ENCODE results near the gene CERS3.

DNA sequence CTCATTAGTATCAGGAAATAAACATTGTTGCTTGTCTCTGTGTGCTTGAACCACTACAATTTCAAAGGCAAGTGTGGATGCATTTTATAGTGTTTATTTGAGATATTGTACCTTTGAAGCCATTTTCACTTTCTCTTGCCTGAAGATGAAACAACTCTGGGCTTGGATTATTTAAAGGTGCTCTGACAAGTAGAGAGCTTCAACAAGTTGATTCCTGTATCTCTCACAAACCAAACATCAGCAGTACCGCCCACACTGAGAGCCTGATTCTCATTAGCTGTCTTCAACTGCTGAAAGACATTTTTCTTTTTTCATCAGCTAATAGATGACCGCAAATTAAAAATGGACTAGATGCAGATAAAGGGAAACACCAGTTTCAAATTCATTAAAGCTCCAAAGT lies 806 bp upstream of the CERS3 start:
- TF ChIP-seq, protein P1, sequence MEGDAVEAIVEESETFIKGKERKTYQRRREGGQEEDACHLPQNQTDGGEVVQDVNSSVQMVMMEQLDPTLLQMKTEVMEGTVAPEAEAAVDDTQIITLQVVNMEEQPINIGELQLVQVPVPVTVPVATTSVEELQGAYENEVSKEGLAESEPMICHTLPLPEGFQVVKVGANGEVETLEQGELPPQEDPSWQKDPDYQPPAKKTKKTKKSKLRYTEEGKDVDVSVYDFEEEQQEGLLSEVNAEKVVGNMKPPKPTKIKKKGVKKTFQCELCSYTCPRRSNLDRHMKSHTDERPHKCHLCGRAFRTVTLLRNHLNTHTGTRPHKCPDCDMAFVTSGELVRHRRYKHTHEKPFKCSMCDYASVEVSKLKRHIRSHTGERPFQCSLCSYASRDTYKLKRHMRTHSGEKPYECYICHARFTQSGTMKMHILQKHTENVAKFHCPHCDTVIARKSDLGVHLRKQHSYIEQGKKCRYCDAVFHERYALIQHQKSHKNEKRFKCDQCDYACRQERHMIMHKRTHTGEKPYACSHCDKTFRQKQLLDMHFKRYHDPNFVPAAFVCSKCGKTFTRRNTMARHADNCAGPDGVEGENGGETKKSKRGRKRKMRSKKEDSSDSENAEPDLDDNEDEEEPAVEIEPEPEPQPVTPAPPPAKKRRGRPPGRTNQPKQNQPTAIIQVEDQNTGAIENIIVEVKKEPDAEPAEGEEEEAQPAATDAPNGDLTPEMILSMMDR (IDR thresholded peaks at IDR 0.05; ENCODE audit: low read depth, low read length, missing input control): no peak
- TF ChIP-seq, protein P2, sequence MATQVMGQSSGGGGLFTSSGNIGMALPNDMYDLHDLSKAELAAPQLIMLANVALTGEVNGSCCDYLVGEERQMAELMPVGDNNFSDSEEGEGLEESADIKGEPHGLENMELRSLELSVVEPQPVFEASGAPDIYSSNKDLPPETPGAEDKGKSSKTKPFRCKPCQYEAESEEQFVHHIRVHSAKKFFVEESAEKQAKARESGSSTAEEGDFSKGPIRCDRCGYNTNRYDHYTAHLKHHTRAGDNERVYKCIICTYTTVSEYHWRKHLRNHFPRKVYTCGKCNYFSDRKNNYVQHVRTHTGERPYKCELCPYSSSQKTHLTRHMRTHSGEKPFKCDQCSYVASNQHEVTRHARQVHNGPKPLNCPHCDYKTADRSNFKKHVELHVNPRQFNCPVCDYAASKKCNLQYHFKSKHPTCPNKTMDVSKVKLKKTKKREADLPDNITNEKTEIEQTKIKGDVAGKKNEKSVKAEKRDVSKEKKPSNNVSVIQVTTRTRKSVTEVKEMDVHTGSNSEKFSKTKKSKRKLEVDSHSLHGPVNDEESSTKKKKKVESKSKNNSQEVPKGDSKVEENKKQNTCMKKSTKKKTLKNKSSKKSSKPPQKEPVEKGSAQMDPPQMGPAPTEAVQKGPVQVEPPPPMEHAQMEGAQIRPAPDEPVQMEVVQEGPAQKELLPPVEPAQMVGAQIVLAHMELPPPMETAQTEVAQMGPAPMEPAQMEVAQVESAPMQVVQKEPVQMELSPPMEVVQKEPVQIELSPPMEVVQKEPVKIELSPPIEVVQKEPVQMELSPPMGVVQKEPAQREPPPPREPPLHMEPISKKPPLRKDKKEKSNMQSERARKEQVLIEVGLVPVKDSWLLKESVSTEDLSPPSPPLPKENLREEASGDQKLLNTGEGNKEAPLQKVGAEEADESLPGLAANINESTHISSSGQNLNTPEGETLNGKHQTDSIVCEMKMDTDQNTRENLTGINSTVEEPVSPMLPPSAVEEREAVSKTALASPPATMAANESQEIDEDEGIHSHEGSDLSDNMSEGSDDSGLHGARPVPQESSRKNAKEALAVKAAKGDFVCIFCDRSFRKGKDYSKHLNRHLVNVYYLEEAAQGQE (IDR thresholded peaks at IDR 0.05): no peak
- TF ChIP-seq TAF1 (conservative IDR thresholded peaks at IDR 0.05) (no peak), SP1 (IDR thresholded peaks at IDR 0.05) (no peak), RAD21 (IDR thresholded peaks at IDR 0.05) (no peak)
- TF ChIP-seq, protein P3, sequence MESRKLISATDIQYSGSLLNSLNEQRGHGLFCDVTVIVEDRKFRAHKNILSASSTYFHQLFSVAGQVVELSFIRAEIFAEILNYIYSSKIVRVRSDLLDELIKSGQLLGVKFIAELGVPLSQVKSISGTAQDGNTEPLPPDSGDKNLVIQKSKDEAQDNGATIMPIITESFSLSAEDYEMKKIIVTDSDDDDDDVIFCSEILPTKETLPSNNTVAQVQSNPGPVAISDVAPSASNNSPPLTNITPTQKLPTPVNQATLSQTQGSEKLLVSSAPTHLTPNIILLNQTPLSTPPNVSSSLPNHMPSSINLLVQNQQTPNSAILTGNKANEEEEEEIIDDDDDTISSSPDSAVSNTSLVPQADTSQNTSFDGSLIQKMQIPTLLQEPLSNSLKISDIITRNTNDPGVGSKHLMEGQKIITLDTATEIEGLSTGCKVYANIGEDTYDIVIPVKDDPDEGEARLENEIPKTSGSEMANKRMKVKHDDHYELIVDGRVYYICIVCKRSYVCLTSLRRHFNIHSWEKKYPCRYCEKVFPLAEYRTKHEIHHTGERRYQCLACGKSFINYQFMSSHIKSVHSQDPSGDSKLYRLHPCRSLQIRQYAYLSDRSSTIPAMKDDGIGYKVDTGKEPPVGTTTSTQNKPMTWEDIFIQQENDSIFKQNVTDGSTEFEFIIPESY (IDR thresholded peaks at IDR 0.05): no peak
- TF ChIP-seq, protein P4, sequence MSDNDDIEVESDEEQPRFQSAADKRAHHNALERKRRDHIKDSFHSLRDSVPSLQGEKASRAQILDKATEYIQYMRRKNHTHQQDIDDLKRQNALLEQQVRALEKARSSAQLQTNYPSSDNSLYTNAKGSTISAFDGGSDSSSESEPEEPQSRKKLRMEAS (IDR thresholded peaks at IDR 0.05): no peak

All from liver (tissue), 3 donors.